Thymus (tissue), 11 donors: ENCODE measurements around the gene ABI3BP. TPM values are rescaled to one million over a fixed set of nuclear protein-coding genes. Genes with fewer than 3 reads are reported as not detected.

ENCODE experiments used
- DNase-seq, 9 donors: peaks; one replicate each; pipeline ENCODE4 v3.0.0-alpha.2; 2013; ENCODE audit warnings: low spot score in 9 of 9, low read depth in 6 of 9, missing footprints in 1 of 9
- H3K27ac ChIP-seq, 2 donors: one replicate each; pipeline ENCODE4 v1.5.1; 2013; ENCODE audit warnings: control low read depth in 1 of 2, low read depth in 1 of 2, low read length in 1 of 2, mild to moderate bottlenecking in 1 of 2, moderate library complexity in 1 of 2
- H3K27me3 ChIP-seq, 2 donors: one replicate each; pipeline ENCODE4 v1.5.1; 2013; ENCODE audit warnings: low read length in 1 of 2; ENCODE audit not compliant: control insufficient read depth in 2 of 2, insufficient read depth in 1 of 2
- H3K36me3 ChIP-seq, 2 donors: one replicate each; pipeline ENCODE4 v1.5.1; 2013; ENCODE audit warnings: low read length in 1 of 2, mild to moderate bottlenecking in 1 of 2, moderate library complexity in 1 of 2; ENCODE audit not compliant: control insufficient read depth in 2 of 2, insufficient read depth in 2 of 2
- H3K4me1 ChIP-seq, 2 donors: one replicate each; pipeline ENCODE4 v1.5.1; 2013; ENCODE audit warnings: low read length in 2 of 2; ENCODE audit not compliant: control insufficient read depth in 2 of 2, insufficient read depth in 2 of 2
- H3K4me3 ChIP-seq, 2 donors: one replicate each; pipeline ENCODE4 v1.5.1; 2013; ENCODE audit warnings: low read length in 2 of 2, control low read depth in 1 of 2, mild to moderate bottlenecking in 1 of 2
- H3K9me3 ChIP-seq, 2 donors: one replicate each; pipeline ENCODE4 v1.5.1; 2013; ENCODE audit warnings: low read length in 1 of 2, mild to moderate bottlenecking in 1 of 2; ENCODE audit not compliant: control insufficient read depth in 2 of 2, insufficient read depth in 1 of 2
- WGBS: extraction: QIAGEN DNeasy Blood & Tissue Kit; methylation state at CpG from one replicate; pipeline ENCODE4 v1.1.7; 2013; 5-methylcytosine and 5-hydroxymethylcytosine counted together
- polyA plus RNA-seq: library from polyadenylated mRNA; stranded (reverse); fragments of 200-250 nt; gene quantifications from one replicate; pipeline ENCODE4 v1.2.3, GENCODE V29; 2013
- total RNA-seq: library from RNA; stranded (reverse); fragments of 120-200 nt; gene quantifications from one replicate; pipeline ENCODE4 v1.2.4, GENCODE V29; 2013
- donor health status: healthy.

The ABI3BP gene
- total and polyA plus RNA-seq, 2 donors: 0.80 to 5.7 TPM

DNA sequence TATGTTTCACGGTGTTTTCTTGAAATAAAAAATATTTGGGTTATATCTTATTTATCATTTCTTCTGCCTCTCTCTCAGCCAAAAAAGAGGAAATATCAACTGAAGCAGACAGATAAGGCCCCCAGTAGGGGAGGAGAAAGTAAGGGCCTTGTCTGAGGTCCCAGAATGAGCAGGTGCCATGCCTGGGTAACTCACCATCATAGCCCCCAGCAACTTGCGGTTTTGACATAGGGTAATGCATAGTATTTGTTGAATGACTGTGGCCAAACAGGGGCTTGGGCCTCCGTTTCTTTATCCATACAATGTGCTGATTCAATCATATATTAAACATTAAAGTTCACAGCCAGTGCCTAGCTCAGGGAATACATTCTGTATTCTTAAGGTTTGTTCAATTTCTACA lies 119.6 kb downstream of the ABI3BP start:
- no peak overlapping the region for H3K4me3 ChIP-seq
- H3K36me3 ChIP-seq: no peaks in the 10 kb centered on the region
- DNase-seq: no peak
- no peaks in the 10 kb centered on the region for H3K9me3 ChIP-seq
- no peak overlapping the region for H3K27ac ChIP-seq
- H3K4me1 ChIP-seq: no peaks in the 10 kb centered on the region
- 61% methylated on average over 3 of the region's 3 CpGs for WGBS
- H3K27me3 ChIP-seq: no peaks in the 10 kb centered on the region

DNA sequence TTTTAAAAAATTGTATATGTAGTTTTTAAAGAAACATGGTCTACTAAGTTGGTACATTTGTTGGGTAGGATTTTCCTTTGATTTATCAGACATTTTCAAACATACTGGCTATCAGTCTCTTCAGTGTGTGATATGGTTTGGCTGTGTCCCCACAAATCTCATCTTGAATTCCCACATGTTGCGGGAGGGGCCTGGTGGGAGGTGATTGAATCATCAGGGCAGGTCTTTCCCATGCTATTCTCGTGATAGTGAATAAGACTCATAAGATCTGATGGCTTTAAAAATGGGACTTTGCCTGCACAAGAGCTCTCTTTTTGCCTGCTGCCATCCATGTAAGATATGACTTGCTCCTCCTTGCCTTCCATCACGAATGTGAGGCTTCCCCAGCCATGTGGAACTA lies 121.9 kb downstream of the ABI3BP start:
- WGBS: 84% methylated on average over 3 of the region's 3 CpGs
- Histone ChIP-seq H3K27me3 (no peaks in the 10 kb centered on the region), H3K4me1 (no peaks in the 10 kb centered on the region), H3K27ac (no peak overlapping the region), H3K4me3 (no peak overlapping the region), H3K9me3 (no peaks in the 10 kb centered on the region), H3K36me3 (no peaks in the 10 kb centered on the region)
- DNase-seq: no peak

DNA sequence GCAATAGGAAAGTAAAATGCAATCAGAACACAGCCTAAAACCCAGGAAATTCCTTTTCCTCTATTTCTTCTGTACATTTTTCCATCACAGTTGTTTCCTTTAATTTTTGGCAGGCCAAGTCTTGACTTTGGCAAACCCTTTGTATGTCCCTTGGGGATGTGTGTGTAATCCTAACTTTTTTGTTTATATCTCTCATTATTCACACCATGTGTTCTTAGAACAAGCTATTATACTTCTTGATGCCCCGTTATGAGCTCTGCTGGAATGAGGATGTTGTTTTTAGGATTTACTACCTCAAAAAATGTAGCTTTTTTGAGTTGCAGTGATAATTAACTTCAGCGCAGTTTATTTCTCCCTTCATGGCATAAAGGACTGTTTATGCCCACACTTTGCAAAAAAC lies 123.4 kb downstream of the ABI3BP start:
- no peaks in the 10 kb centered on the region for H3K27me3 ChIP-seq
- no peaks in the 10 kb centered on the region for H3K36me3 ChIP-seq
- no peak overlapping the region for H3K4me3 ChIP-seq
- WGBS: 92% methylated on average over 2 of the region's 2 CpGs
- no peaks in the 10 kb centered on the region for H3K9me3 ChIP-seq
- H3K4me1 ChIP-seq: no peaks in the 10 kb centered on the region
- DNase-seq: no peak
- no peak overlapping the region for H3K27ac ChIP-seq

DNA sequence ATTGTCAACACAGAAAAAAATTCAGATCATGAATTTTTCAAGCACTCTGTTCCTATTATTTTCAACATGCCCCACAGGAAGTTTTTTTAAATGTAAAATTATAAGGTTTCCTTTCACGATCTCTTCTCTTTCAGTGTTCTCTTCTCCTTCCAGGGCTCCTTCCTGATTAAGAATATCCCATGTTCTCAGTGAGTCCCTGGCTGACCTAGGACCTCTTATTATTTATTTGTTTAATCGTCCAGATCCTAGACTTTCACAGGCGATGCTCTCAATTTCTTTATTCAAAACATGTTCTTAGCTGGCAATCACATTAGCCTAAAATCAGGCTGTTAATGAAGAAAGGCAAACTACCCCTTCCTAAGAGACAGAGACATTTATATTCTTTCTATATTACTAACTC lies 124.3 kb downstream of the ABI3BP start:
- Histone ChIP-seq H3K4me3 (no peak overlapping the region), H3K9me3 (no peaks in the 10 kb centered on the region), H3K27me3 (no peaks in the 10 kb centered on the region), H3K36me3 (no peaks in the 10 kb centered on the region), H3K4me1 (no peaks in the 10 kb centered on the region), H3K27ac (no peak overlapping the region)
- no peak for DNase-seq
- WGBS: 92% methylated on average over 3 of the region's 3 CpGs

DNA sequence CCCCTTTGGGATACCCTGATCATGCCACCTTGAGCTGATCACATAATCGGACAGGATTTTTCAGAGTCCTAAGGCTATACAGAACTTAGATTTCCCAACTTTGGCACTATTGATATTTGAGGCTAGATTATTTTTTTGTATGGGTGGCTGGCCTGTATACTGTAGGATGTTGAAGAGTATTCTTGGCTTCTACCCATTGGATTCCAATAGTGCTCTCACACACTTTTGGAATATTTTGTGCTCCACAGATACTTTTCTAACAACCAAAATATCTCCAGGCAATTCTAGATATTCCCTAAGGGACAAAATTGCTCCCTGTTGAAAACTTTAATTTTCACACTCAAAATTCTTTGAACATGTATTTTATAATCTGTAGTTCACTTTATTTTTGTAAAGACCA lies 125.1 kb downstream of the ABI3BP start:
- Histone ChIP-seq H3K27me3 (no peaks in the 10 kb centered on the region), H3K27ac (no peak overlapping the region), H3K9me3 (no peaks in the 10 kb centered on the region), H3K36me3 (no peaks in the 10 kb centered on the region), H3K4me1 (no peaks in the 10 kb centered on the region), H3K4me3 (no peak overlapping the region)
- 94% methylated on average over 1 of the region's 1 CpG for whole genome bisulfite sequencing
- DNase-seq: no peak

DNA sequence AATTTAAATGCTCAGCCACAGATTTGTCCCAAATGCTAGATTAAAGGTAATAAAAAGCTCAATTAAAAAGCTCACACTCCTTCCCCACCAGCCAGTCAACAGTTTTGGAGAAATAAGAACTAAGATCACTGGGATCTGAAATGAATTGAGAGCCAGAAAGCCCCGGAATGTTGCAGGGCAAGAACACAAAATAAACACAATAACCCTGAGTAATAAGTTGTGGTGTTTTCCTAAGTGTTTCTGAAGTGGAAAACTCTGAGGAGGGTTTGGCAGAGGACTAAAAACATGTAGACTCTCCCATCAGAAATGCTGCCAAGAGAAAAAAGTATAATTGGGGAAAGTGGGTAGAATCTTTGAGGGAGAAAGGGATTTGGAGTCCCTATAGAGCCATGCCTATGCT lies 127.8 kb downstream of the ABI3BP start:
- H3K4me3 ChIP-seq: no peak overlapping the region
- no peaks in the 10 kb centered on the region for H3K9me3 ChIP-seq
- H3K27ac ChIP-seq: no peak overlapping the region
- no peaks in the 10 kb centered on the region for H3K36me3 ChIP-seq
- DNase-seq: no peak
- no peaks in the 10 kb centered on the region for H3K27me3 ChIP-seq
- WGBS: 86% methylated on average over 1 of the region's 1 CpG
- H3K4me1 ChIP-seq: no peaks in the 10 kb centered on the region

DNA sequence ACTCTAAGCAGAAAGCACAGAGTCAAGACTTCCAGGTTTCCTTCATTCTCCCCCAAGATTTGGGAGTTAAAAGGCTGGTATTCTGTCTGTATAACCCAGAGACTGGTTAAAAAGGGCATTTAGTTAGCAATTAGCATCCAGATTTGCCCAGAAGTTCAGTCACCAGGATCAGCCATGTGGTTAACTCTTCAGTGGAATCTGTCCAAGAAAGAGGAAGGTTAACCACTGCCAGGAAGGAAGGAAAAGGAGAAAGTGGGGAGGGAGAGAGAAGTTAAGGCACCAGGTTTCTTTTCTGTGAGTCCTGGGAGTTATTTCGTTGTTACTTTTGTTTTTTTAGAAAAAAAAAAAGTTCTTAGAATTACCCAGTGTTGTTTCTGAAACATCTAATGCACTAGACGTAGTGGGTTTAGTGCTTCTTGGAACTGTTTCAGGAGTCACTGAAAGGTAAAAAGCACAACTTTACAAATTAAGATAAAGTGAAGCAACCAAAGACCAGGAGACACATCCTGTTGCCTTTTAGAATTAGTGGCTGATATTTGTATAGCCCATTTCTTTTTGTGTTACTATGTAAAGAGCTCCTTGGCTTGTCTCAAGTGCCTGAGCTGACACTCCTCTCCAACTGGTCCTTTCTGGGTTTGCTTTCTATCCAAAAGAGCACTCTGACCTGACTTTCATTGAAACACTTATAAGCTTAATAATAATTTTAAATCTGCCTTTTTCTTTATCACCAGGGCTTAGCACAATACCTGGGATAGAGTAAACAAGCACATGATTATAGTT lies 128.6 kb downstream of the ABI3BP start:
- 10% methylated on average over 2 of the region's 2 CpGs for WGBS

DNA sequence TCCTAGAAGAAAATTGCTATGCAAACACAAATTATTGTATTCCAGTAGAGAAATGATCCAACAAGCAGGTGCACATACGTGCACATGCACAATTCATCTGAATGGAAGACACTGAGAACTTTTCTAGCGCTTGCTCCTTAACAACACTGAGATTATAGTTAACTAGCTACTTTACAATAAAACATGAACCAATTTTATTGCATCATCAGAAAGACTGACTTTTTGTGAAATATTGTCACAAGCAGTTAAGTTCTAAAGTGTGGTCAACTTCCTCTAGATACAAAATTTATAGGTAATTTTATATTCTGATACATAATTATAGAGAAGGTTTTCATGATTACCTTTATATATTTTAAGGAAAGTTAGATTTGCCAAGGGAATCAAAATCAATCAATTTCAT lies 135.4 kb downstream of the ABI3BP start:
- DNase-seq: no peak
- H3K36me3 ChIP-seq: no peaks in the 10 kb centered on the region
- H3K27ac ChIP-seq: no peak overlapping the region
- no peaks in the 10 kb centered on the region for H3K9me3 ChIP-seq
- H3K4me3 ChIP-seq: no peak overlapping the region
- no peaks in the 10 kb centered on the region for H3K27me3 ChIP-seq
- 98% methylated on average over 2 of the region's 2 CpGs for WGBS
- no peaks in the 10 kb centered on the region for H3K4me1 ChIP-seq

More for the DNA sequence above, 128.6 kb downstream of the ABI3BP start:
- H3K4me3 ChIP-seq: no peak overlapping the region
- no peak for DNase-seq
- no peaks in the 10 kb centered on the region for H3K36me3 ChIP-seq
- H3K4me1 ChIP-seq: no peaks in the 10 kb centered on the region
- no peaks in the 10 kb centered on the region for H3K9me3 ChIP-seq
- no peaks in the 10 kb centered on the region for H3K27me3 ChIP-seq
- H3K27ac ChIP-seq: no peak overlapping the region

DNA sequence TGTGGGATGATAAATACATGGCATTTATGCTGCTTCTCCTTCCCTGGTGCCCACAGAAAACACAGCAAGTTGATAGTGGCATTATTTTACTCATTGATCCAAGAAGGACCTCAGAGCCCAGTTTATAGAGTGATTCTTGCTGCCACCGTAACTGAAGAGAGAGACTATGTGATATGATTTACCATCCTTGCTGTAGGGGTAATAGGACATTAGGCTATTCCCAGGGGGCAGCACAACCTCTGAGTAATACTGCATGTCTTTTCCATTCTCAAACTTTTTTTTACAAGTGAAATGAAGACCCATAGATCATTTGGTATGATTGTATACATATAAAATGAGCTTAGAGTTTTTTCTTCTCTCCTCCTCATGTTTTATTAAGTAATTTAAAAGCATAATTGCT lies 136.4 kb downstream of the ABI3BP start:
- H3K36me3 ChIP-seq: no peaks in the 10 kb centered on the region
- no peaks in the 10 kb centered on the region for H3K4me1 ChIP-seq
- H3K27me3 ChIP-seq: no peaks in the 10 kb centered on the region
- no peak overlapping the region for H3K4me3 ChIP-seq
- DNase-seq: no peak
- no peak overlapping the region for H3K27ac ChIP-seq
- no peaks in the 10 kb centered on the region for H3K9me3 ChIP-seq
- WGBS: 93% methylated on average over 1 of the region's 1 CpG
